Measurements from ENCODE around the gene SORCS2.

The SORCS2 gene

GRCh38 chr4:7286798-7287197 is 94.5 kb downstream of the SORCS2 start:
- H3K9me2 ChIP-seq (replicated peaks; ENCODE audit: control insufficient read depth, low read length), result no peaks in the 10 kb centered on the region
- H3K4me3 ChIP-seq (ENCODE audit: low read length), result no peak overlapping the region
- no peaks in the 10 kb centered on the region for H3K36me3 ChIP-seq (ENCODE audit: control insufficient read depth, low read length)
- H3K4me1 ChIP-seq (ENCODE audit: control insufficient read depth, low read length), result no peaks in the 10 kb centered on the region
- no peaks in the 10 kb centered on the region for H3K9me3 ChIP-seq (ENCODE audit: control insufficient read depth, insufficient read depth, low read length)
- TF ChIP-seq CTCF (IDR thresholded peaks at IDR 0.05; ENCODE audit: low read depth, low read length, poor library complexity, severe bottlenecking) (no peak), EZH2phosphoT487 (IDR thresholded peaks at IDR 0.05; ENCODE audit: borderline replicate concordance, low read length) (no peak)
- no peak overlapping the region for H3K4me2 ChIP-seq (ENCODE audit: low read length)
- no peak overlapping the region for H3K27ac ChIP-seq (ENCODE audit: low read depth, low read length)
- no peaks in the 10 kb centered on the region for H3K79me2 ChIP-seq (ENCODE audit: control insufficient read depth, low read length)
- H3K27me3 ChIP-seq (ENCODE audit: control insufficient read depth, low read length), result no peaks in the 10 kb centered on the region
- H3F3A ChIP-seq (ENCODE audit: control insufficient read depth, insufficient read depth), result no peaks in the 10 kb centered on the region
- no peaks in the 10 kb centered on the region for H4K20me1 ChIP-seq (ENCODE audit: control insufficient read depth, insufficient read depth, low read depth, low read length)

GRCh38 chr4:7287274-7287917 is 95.1 kb downstream of the SORCS2 start:
- Histone ChIP-seq H4K20me1 (ENCODE audit: control insufficient read depth, insufficient read depth, low read depth, low read length) (no peaks in the 10 kb centered on the region), H3K4me3 (ENCODE audit: low read length) (no peak overlapping the region), H3K27me3 (ENCODE audit: control insufficient read depth, low read length) (no peaks in the 10 kb centered on the region), H3K27ac (ENCODE audit: low read depth, low read length) (no peak overlapping the region), H3K4me1 (ENCODE audit: control insufficient read depth, low read length) (no peaks in the 10 kb centered on the region), H3K79me2 (ENCODE audit: control insufficient read depth, low read length) (no peaks in the 10 kb centered on the region), H3K9me3 (ENCODE audit: control insufficient read depth, insufficient read depth, low read length) (no peaks in the 10 kb centered on the region), H3F3A (ENCODE audit: control insufficient read depth, insufficient read depth) (no peaks in the 10 kb centered on the region), H3K36me3 (ENCODE audit: control insufficient read depth, low read length) (no peaks in the 10 kb centered on the region), H3K4me2 (ENCODE audit: low read length) (no peak overlapping the region), H3K9me2 (replicated peaks; ENCODE audit: control insufficient read depth, low read length) (no peaks in the 10 kb centered on the region)
- TF ChIP-seq CTCF (IDR thresholded peaks at IDR 0.05; ENCODE audit: low read depth, low read length, poor library complexity, severe bottlenecking) (no peak), EZH2phosphoT487 (IDR thresholded peaks at IDR 0.05; ENCODE audit: borderline replicate concordance, low read length) (no peak)

GRCh38 chr4:7287918-7288280 is 95.6 kb downstream of the SORCS2 start:
- H3K27me3 ChIP-seq (ENCODE audit: control insufficient read depth, low read length), result no peaks in the 10 kb centered on the region
- no peak for TF ChIP-seq CTCF (IDR thresholded peaks at IDR 0.05; ENCODE audit: low read depth, low read length, poor library complexity, severe bottlenecking)
- no peak for TF ChIP-seq EZH2phosphoT487 (IDR thresholded peaks at IDR 0.05; ENCODE audit: borderline replicate concordance, low read length)

More at GRCh38 chr4:7287918-7288280, 95.6 kb downstream of the SORCS2 start:
- Histone ChIP-seq H3K4me3 (ENCODE audit: low read length) (no peak overlapping the region), H3K4me2 (ENCODE audit: low read length) (no peak overlapping the region), H3F3A (ENCODE audit: control insufficient read depth, insufficient read depth) (no peaks in the 10 kb centered on the region), H3K4me1 (ENCODE audit: control insufficient read depth, low read length) (no peaks in the 10 kb centered on the region), H4K20me1 (ENCODE audit: control insufficient read depth, insufficient read depth, low read depth, low read length) (no peaks in the 10 kb centered on the region), H3K9me2 (replicated peaks; ENCODE audit: control insufficient read depth, low read length) (no peaks in the 10 kb centered on the region), H3K36me3 (ENCODE audit: control insufficient read depth, low read length) (no peaks in the 10 kb centered on the region), H3K9me3 (ENCODE audit: control insufficient read depth, insufficient read depth, low read length) (no peaks in the 10 kb centered on the region), H3K27ac (ENCODE audit: low read depth, low read length) (no peak overlapping the region), H3K79me2 (ENCODE audit: control insufficient read depth, low read length) (no peaks in the 10 kb centered on the region)

All from DOHH2 (cell line).